ENCODE data around the gene OPCML. TPM values are rescaled to one million over a fixed set of nuclear protein-coding genes. Genes with fewer than 3 reads are reported as not detected.

Gene OPCML
- total RNA-seq, 1 donor from 2014 or later = not detected

GRCh38 chr11:133413703-133414102 lies 118.6 kb downstream of the OPCML start:
- DNase-seq (ENCODE audit: low read depth in 2 of 2) = no peak

DNA sequence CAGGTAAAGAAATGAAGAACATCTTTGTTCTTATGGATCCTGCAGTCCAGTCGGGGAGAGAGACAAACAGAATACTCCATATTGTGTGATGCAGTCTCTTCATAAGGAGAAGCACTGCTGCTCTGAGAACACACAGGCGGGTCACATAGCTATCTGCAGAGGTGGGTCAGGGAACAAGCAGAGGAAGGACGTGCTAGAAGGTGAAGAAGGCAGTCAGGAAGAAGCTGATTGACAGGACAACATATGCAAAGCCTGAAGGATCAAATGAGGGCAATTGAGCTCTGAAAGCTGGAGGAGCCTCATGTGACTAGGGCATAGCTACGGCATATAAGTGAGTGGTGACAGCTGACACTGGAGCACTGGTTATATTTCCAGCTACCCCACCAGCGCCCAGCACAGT lies 122.5 kb downstream of the OPCML start:
- DNase-seq (ENCODE audit: low read depth in 2 of 2) = no peak

DNA sequence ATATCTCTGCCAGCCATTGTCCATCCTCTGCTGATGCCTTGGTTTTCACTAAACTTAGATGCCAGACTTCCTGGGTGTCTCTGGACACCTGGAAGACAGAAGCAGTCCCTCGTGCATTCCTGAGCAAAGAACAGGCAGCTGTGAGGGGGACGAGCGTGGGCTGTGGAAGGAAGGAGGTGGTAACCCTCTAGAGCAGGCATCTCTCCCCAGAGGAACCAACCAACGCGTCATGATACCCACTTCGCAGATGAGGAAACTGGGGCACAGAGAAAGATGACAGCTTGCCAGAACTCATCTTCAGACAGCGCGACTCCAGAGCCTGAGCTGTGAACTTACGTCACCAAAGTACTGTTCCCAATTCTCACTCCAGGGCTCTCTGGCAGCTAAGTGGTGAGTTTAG lies 123.4 kb downstream of the OPCML start:
- no peak for DNase-seq (ENCODE audit: low read depth in 2 of 2)

- no peak for DNase-seq (ENCODE audit: low read depth in 2 of 2)
These were observed 123.9 kb downstream of the OPCML start for GRCh38 chr11:133408402-133408801.

GRCh38 chr11:133406489-133406888 lies 125.8 kb downstream of the OPCML start:
- DNase-seq (ENCODE audit: low read depth in 2 of 2) = no peak

DNA sequence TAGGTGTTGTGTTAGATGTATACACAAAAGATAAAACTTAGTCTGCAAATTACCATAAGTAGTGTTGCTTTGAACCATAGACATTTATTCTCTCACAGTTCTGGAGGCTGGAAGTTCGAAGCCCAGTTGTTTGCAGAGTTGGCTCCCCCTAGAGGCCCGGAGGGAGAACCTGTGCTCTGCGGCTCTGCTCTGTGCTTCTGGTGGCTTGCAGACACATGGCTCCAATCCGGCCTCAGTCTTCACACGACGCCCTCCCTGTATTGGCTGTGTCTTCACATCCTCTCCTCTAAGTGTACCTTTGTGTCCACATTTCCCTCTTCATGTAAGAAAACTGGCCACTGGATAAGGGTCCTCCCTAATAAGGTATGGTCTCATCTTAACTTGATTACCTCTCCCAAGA lies 128.4 kb downstream of the OPCML start:
- no peak for DNase-seq (ENCODE audit: low read depth in 2 of 2)

GRCh38 chr11:133402551-133402950 lies 129.8 kb downstream of the OPCML start:
- no peak for DNase-seq (ENCODE audit: low read depth in 2 of 2)

DNA sequence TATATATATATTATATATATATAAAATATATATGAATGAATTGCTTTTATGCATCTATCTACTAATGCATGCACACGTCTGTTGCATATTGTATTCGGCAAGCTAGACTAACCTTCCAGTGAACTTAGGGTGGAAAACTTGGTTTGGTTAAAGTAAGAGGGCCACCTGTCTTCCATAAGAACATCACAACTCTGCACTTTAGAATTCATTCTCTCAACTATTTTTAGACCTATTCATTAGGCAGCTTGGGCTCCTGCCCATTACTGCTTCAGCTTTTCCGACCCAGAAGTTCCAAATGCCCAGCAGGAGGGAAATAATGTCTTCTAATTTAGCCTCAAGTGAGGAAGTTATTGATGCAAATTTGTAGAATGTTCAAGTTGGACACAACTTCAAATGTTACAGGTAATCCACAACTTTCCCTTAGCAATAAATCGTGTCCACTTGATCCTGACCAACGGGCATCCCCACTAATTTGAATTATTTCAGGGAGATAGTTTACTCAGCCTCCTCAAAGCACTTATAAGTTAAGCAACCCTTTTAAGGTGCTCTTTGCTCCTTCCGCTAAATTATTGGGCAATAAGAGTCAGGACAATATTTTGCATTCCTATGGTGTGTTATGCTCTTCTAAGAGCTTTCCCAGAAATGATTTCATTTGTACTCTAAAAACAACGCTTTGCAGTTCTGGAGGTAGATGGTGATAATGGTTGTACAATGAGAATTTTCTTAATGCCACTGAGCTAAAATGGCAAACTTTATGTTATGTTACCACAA lies 132.3 kb downstream of the OPCML start:
- no peak for DNase-seq (ENCODE audit: low read depth in 2 of 2)

GRCh38 chr11:133399294-133399693 lies 133.0 kb downstream of the OPCML start:
- no peak for DNase-seq (ENCODE audit: low read depth in 2 of 2)

DNA sequence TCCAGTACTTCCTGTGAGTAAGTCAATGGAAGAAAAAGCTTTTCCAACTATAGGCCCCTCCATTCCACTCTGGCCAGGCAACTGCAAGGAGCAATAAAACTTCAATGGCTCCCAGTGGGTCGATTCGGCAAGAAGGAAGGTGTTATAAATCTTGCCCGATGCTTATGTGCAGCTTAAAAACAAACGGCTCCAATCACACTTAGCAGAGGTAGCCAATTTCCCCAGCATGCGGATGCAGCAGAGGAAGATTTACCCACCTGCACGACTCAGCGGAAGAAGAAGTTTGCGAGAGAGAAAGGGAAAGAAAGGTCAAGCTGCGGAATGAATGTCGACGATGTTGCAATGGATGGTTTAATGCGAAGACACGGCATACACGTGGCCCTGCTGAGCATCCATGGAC lies 141.5 kb downstream of the OPCML start:
- no peak for DNase-seq (ENCODE audit: low read depth in 2 of 2)

DNA sequence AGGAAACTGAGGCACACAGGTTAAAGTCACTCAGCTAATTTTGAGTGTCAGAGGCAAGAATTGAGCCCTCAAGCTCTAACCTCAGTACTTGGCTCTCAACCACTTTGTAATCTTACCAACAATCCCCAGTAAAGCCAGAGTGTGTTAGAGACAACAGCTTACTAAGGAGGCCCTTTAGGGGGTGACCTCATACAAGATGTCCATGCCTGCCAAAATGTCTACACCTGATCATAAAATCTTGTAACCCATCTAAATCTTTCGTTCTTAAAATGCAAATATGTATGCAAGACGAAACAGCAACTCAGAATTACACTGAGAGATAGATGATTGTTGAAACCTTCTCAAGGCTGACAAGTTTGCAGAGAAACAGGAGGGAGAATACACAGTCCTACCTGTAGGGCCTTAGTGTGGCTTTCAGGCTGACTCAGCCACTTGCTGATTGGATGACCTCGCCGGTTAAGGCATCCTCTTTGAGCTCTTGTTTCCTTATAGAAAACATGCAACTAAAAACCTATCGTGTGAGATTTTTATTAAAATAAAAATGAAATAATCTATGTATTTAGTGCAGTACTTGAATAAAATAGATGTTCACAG lies 143.2 kb downstream of the OPCML start:
- DNase-seq (ENCODE audit: low read depth in 2 of 2) = no peak

DNA sequence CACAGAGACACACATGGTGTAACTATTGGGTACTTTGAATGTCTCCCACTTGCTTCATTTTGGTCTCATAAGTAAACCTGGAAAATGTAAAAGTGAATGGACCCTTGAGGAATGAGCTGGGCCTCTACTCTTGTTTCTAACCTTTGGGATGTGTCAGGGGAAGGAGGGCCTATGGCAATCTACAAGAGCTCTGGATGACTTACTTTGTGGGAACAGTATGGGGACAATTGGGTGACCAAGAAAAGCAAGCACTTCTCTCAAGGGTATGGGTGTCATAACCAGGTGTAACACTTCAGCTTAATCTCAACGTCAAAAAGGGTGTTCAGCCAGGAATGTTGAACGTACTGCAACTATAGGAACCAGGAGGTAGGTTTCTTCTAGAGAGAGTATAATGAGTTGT lies 144.0 kb downstream of the OPCML start:
- no peak for DNase-seq (ENCODE audit: low read depth in 2 of 2)

- DNase-seq (ENCODE audit: low read depth in 2 of 2) = no peak
These were observed 145.4 kb downstream of the OPCML start for GRCh38 chr11:133386852-133387251.

DNA sequence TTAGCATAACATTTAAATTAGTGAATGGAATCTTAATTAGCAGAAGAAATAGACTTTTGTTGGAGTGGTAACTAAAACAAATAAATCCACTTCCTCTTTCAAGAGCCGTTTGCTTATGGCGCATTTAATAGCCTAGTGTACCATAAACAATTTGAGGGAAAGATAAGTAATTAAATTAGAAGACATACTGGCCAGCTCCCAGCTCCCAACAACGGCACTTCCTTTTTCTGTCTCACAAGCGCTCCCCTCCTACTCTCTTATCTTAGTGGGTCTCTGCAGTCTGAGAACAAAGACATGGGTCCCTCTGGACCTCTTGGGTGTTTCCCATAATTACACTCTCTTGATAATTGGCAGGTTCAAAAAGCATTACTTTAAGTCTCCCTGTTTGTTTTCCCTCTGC lies 146.0 kb downstream of the OPCML start:
- no peak for DNase-seq (ENCODE audit: low read depth in 2 of 2)

GRCh38 chr11:133385781-133386180 lies 146.5 kb downstream of the OPCML start:
- no peak for DNase-seq (ENCODE audit: low read depth in 2 of 2)

DNA sequence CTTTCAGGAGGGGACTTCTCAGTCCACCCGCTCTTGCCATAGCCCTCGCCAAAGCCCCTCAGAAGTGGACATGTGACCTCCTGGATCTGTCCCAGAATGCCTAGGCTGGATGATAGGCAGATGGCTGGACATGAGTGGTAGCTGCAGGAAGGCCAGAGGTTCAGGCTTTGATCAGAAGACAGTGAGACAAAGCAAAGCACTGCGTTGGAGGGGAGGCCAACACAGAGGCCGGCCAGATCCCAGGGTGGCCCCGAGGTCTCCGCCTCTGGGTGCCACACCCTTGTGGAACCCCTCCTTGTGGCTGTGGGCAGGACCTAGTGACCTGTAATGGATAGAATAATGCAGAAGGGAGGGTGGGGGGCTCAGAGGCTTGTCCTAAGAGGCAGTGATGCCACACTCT lies 147.6 kb downstream of the OPCML start:
- DNase-seq (ENCODE audit: low read depth in 2 of 2) = no peak

GRCh38 chr11:133383689-133384088 lies 148.6 kb downstream of the OPCML start:
- no peak for DNase-seq (ENCODE audit: low read depth in 2 of 2)

DNA sequence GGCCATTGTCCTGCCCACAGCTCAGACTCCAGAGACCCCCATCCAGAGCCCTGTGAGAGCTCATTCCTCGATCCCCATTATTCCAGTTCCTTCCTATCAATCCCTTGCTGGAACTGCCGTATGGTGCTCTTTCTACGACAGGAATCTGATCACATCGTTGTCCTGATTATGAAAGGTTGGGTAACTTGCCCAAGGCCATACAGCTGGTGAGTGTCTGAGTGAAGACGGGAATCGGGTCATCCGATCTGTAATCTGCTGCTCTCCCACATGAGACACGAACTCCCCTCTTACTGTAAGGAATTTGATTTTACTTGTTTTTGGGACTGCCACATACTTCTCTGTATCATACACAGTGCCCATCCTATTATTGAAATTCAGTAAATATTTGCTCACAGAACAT lies 149.1 kb downstream of the OPCML start:
- no peak for DNase-seq (ENCODE audit: low read depth in 2 of 2)

DNA sequence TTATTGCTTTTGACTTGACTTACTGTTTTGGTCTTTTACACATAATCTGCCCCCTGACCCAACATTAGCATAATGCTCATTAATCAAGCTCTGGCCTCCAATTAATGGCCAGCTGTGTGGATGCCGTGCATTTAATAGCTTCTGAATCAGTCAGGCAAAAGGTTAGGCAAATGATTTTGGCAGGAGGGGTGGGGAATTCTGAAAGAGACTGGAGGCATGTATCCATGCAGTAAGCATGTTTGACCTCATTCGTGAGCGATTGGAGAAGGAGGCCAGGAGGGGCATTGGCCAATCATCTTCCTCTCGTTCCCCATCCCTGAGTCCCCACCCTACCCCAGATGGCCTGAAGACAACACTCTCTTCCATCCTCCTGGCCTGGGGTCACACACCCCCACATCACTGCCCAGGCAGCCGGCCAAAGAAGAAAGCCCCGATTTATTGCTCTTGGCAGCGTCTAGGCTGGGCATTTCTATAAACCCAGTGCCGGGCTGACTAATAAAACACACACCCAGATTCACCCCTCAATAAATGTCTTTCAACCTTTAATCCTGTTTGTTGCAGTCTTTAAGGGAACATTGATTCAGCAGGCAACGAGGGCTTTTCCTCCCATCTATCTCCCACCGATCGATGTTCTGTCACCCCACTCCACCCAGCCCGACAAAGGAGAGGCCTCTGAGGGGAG lies 150.0 kb downstream of the OPCML start:
- DNase-seq (ENCODE audit: low read depth in 2 of 2) = no peak

DNA sequence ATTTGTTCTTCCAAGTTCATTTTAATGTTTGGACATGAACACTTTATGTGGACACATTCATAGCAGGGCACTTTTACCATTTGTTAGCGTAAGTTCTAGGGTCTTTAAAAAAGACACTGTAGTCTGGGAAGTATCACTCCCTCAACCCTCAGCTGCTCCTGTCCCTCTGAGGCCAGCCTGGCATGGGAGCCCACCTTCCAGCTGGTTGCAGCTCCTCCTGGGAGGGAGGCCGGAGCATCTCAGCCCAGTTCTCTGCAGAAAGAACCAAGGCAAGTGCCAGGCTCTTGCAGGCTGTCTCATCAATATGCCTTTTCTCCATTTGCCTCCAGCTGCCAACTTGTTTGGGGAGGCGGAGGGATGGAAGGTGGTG lies 150.6 kb downstream of the OPCML start:
- no peak for DNase-seq (ENCODE audit: low read depth in 2 of 2)

GRCh38 chr11:133366147-133366546 lies 166.2 kb downstream of the OPCML start:
- no peak for DNase-seq (ENCODE audit: low read depth in 2 of 2)

DNA sequence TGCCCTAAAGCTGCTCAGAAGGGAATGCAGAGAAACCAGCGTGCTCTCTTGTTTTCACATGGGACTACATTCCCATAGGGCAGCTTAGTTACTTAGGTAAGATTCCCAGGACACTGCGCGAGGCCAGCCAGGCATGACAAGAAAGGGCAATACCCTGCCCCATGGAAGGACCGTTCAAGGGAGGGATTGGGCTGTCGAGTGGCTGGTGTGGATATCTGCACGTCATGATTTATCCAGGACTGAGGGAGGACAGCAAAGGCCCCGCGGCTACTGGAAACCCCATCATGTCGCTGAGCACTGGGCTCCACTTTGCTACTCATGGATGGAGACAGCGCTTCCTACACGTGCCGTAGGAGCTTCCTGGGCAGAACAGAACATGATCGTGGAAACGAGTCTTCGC lies 169.4 kb downstream of the OPCML start:
- no peak for DNase-seq (ENCODE audit: low read depth in 2 of 2)

- DNase-seq (ENCODE audit: low read depth in 2 of 2) = no peak
These were observed 170.1 kb downstream of the OPCML start for GRCh38 chr11:133362156-133362555.

Data from dermis microvascular lymphatic vessel endothelial cell (primary cell).